Testis (tissue), 2 donors: ENCODE data around the gene SPOUT1.

Source experiments
- POLR2A ChIP-seq: fragments of 450-650 bp; IDR thresholded peaks from one replicate; pipeline ENCODE4 v1.6.1; 2017; ENCODE audit warnings: antibody characterized with exemption, mild to moderate bottlenecking, moderate library complexity
- TF ChIP-seq, protein P1 (sequence below), 3 experiments: fragments of 450-650 bp in 2 of 3; fragments of 200-600 bp in 1 of 3; sonication (generic) in 1 of 3; IDR thresholded peaks; one replicate each; pipeline ENCODE4 v1.5.1; 2016 to 2019; ENCODE audit warnings: antibody characterized with exemption in 3 of 3, mild to moderate bottlenecking in 2 of 3, moderate library complexity in 1 of 3

DNA sequence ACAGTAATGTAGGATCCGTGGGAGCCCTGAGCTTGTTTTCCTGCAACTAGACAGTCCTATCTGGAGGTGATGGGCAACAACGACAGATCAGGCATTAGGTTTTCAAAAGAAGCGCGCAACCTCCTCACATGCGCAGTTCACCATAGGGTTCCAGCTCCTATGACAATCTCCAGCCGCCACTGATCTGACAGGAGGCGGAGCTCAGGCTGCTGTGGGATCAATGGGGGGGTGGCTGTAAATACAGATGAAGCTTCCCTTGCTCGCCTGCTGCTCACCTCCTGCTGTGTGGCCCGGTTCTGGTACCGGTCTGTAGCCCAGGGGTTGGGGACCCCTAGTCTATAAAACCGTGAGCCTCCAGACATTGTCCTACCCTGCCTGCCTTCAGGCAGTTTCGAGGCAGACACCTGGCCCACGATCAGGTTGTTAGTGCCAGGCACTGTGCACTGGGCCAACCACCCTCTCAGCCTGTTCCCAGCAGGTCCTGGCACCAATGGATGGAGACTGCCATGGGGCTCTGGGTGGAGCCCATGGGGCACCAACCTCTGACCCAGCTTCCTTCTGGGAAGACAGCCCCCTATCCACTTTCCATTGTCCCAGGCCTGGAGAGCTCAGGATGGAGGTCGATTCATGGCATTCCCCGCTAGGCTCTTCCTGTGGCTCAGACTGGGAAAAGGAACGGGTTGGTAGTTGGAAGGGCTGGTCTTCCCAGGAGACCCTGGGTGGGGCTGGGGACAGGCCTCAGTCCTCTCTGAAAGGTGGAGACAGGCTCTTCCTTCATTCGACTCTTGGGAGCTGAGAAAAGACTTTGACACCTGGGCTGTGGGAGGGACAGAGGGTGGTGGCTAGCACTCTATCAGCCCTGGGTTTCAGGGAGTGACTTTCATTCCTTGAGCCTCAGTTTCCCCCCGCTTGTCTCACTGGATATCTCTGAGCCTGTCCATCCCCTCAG lies 9.6 kb downstream of the SPOUT1 start:
- TF ChIP-seq, protein P1, sequence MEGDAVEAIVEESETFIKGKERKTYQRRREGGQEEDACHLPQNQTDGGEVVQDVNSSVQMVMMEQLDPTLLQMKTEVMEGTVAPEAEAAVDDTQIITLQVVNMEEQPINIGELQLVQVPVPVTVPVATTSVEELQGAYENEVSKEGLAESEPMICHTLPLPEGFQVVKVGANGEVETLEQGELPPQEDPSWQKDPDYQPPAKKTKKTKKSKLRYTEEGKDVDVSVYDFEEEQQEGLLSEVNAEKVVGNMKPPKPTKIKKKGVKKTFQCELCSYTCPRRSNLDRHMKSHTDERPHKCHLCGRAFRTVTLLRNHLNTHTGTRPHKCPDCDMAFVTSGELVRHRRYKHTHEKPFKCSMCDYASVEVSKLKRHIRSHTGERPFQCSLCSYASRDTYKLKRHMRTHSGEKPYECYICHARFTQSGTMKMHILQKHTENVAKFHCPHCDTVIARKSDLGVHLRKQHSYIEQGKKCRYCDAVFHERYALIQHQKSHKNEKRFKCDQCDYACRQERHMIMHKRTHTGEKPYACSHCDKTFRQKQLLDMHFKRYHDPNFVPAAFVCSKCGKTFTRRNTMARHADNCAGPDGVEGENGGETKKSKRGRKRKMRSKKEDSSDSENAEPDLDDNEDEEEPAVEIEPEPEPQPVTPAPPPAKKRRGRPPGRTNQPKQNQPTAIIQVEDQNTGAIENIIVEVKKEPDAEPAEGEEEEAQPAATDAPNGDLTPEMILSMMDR (IDR thresholded peaks at IDR 0.05) = no peak
- TF ChIP-seq POLR2A = no peak
